Adrenal gland (tissue), 5 donors: ENCODE measurements around the gene SLC1A2.

Experiments used
- CTCF ChIP-seq, 6 experiments: fragments of 450-650 bp in 4 of 6; fragments of 200-600 bp in 2 of 6; sonication (generic) in 1 of 6; IDR thresholded peaks; 1 replicate in 5 of 6; 2 replicates in 1 of 6; pipeline versions ENCODE4 v1.5.1 to v1.8.0; 2016 to 2021; ENCODE audit warnings: antibody characterized with exemption in 6 of 6, mild to moderate bottlenecking in 2 of 6, moderate library complexity in 1 of 6
- POLR2A ChIP-seq, 2 donors: fragments of 450-650 bp; IDR thresholded peaks; one replicate each; pipeline ENCODE4 v1.6.1; 2017; ENCODE audit warnings: antibody characterized with exemption in 2 of 2, mild to moderate bottlenecking in 2 of 2, moderate library complexity in 1 of 2
- donor health status: DM: no; HTN: no; CAD: no.

GRCh38 chr11:35302398-35302797 is 117.0 kb downstream of the SLC1A2 start:
- TF ChIP-seq CTCF (IDR thresholded peaks at IDR 0.05) (no peak), POLR2A (IDR thresholded peaks at IDR 0.05) (no peak)
